ENCODE data around the gene DSC1.

The DSC1 gene

GRCh38 chr18:31176531-31176930, 13.9 kb upstream of the DSC1 start:
- no peaks in the 10 kb centered on the region for H3K9me3 ChIP-seq (ENCODE audit: control insufficient read depth in 1 of 2, low read length in 2 of 2)
- H3K27ac ChIP-seq (ENCODE audit: low read depth, low read length): no peak overlapping the region
- H3K36me3 ChIP-seq (ENCODE audit: control insufficient read depth in 1 of 2, insufficient read depth in 2 of 2, low read length in 2 of 2): no peaks in the 10 kb centered on the region
- H3K4me1 ChIP-seq (ENCODE audit: control insufficient read depth in 1 of 2, insufficient read depth in 2 of 2, low read length in 2 of 2): no peaks in the 10 kb centered on the region
- no peak overlapping the region for H3K4me3 ChIP-seq (ENCODE audit: low read depth in 1 of 2, low read length in 2 of 2)
- no peak overlapping the region for H3K9ac ChIP-seq (ENCODE audit: low read depth in 1 of 2, low read length in 2 of 2)
- H3K27me3 ChIP-seq (ENCODE audit: control insufficient read depth in 1 of 2, insufficient read depth in 2 of 2, low read length in 2 of 2): no peaks in the 10 kb centered on the region

GRCh38 chr18:31171144-31171839, 8.6 kb upstream of the DSC1 start:
- H3K27ac ChIP-seq (ENCODE audit: low read depth, low read length): no peak overlapping the region
- no peak overlapping the region for H3K9ac ChIP-seq (ENCODE audit: low read depth in 1 of 2, low read length in 2 of 2)
- H3K36me3 ChIP-seq (ENCODE audit: control insufficient read depth in 1 of 2, insufficient read depth in 2 of 2, low read length in 2 of 2): no peaks in the 10 kb centered on the region
- H3K4me1 ChIP-seq (ENCODE audit: control insufficient read depth in 1 of 2, insufficient read depth in 2 of 2, low read length in 2 of 2): no peaks in the 10 kb centered on the region
- no peak overlapping the region for H3K4me3 ChIP-seq (ENCODE audit: low read depth in 1 of 2, low read length in 2 of 2)
- no peaks in the 10 kb centered on the region for H3K27me3 ChIP-seq (ENCODE audit: control insufficient read depth in 1 of 2, insufficient read depth in 2 of 2, low read length in 2 of 2)
- H3K9me3 ChIP-seq (ENCODE audit: control insufficient read depth in 1 of 2, low read length in 2 of 2): no peaks in the 10 kb centered on the region

GRCh38 chr18:31170335-31170734, 7.7 kb upstream of the DSC1 start:
- H3K27me3 ChIP-seq (ENCODE audit: control insufficient read depth in 1 of 2, insufficient read depth in 2 of 2, low read length in 2 of 2): no peaks in the 10 kb centered on the region
- H3K36me3 ChIP-seq (ENCODE audit: control insufficient read depth in 1 of 2, insufficient read depth in 2 of 2, low read length in 2 of 2): no peaks in the 10 kb centered on the region
- H3K4me1 ChIP-seq (ENCODE audit: control insufficient read depth in 1 of 2, insufficient read depth in 2 of 2, low read length in 2 of 2): no peaks in the 10 kb centered on the region
- H3K9me3 ChIP-seq (ENCODE audit: control insufficient read depth in 1 of 2, low read length in 2 of 2): no peaks in the 10 kb centered on the region
- H3K9ac ChIP-seq (ENCODE audit: low read depth in 1 of 2, low read length in 2 of 2): no peak overlapping the region
- H3K27ac ChIP-seq (ENCODE audit: low read depth, low read length): no peak overlapping the region
- no peak overlapping the region for H3K4me3 ChIP-seq (ENCODE audit: low read depth in 1 of 2, low read length in 2 of 2)

GRCh38 chr18:31162419-31162793, 250 bp downstream of the DSC1 start:
- Histone ChIP-seq H3K27ac (ENCODE audit: low read depth, low read length) (no peak overlapping the region), H3K27me3 (ENCODE audit: control insufficient read depth in 1 of 2, insufficient read depth in 2 of 2, low read length in 2 of 2) (no peaks in the 10 kb centered on the region), H3K9me3 (ENCODE audit: control insufficient read depth in 1 of 2, low read length in 2 of 2) (no peaks in the 10 kb centered on the region), H3K9ac (ENCODE audit: low read depth in 1 of 2, low read length in 2 of 2) (no peak overlapping the region), H3K4me3 (ENCODE audit: low read depth in 1 of 2, low read length in 2 of 2) (no peak overlapping the region), H3K4me1 (ENCODE audit: control insufficient read depth in 1 of 2, insufficient read depth in 2 of 2, low read length in 2 of 2) (no peaks in the 10 kb centered on the region), H3K36me3 (ENCODE audit: control insufficient read depth in 1 of 2, insufficient read depth in 2 of 2, low read length in 2 of 2) (no peaks in the 10 kb centered on the region)

GRCh38 chr18:31161757-31162418, 768 bp downstream of the DSC1 start:
- H3K27ac ChIP-seq (ENCODE audit: low read depth, low read length): no peak overlapping the region
- no peak overlapping the region for H3K9ac ChIP-seq (ENCODE audit: low read depth in 1 of 2, low read length in 2 of 2)
- H3K4me3 ChIP-seq (ENCODE audit: low read depth in 1 of 2, low read length in 2 of 2): no peak overlapping the region
- no peaks in the 10 kb centered on the region for H3K4me1 ChIP-seq (ENCODE audit: control insufficient read depth in 1 of 2, insufficient read depth in 2 of 2, low read length in 2 of 2)
- H3K9me3 ChIP-seq (ENCODE audit: control insufficient read depth in 1 of 2, low read length in 2 of 2): no peaks in the 10 kb centered on the region
- no peaks in the 10 kb centered on the region for H3K36me3 ChIP-seq (ENCODE audit: control insufficient read depth in 1 of 2, insufficient read depth in 2 of 2, low read length in 2 of 2)
- H3K27me3 ChIP-seq (ENCODE audit: control insufficient read depth in 1 of 2, insufficient read depth in 2 of 2, low read length in 2 of 2): no peaks in the 10 kb centered on the region

GRCh38 chr18:31156821-31157763, 5.6 kb downstream of the DSC1 start:
- Histone ChIP-seq H3K9ac (ENCODE audit: low read depth in 1 of 2, low read length in 2 of 2) (no peak overlapping the region), H3K27ac (ENCODE audit: low read depth, low read length) (no peak overlapping the region), H3K9me3 (ENCODE audit: control insufficient read depth in 1 of 2, low read length in 2 of 2) (no peaks in the 10 kb centered on the region), H3K4me3 (ENCODE audit: low read depth in 1 of 2, low read length in 2 of 2) (no peak overlapping the region), H3K4me1 (ENCODE audit: control insufficient read depth in 1 of 2, insufficient read depth in 2 of 2, low read length in 2 of 2) (no peaks in the 10 kb centered on the region), H3K36me3 (ENCODE audit: control insufficient read depth in 1 of 2, insufficient read depth in 2 of 2, low read length in 2 of 2) (no peaks in the 10 kb centered on the region), H3K27me3 (ENCODE audit: control insufficient read depth in 1 of 2, insufficient read depth in 2 of 2, low read length in 2 of 2) (no peaks in the 10 kb centered on the region)

GRCh38 chr18:31155498-31155897, 7.2 kb downstream of the DSC1 start:
- H3K9ac ChIP-seq (ENCODE audit: low read depth in 1 of 2, low read length in 2 of 2): no peak overlapping the region
- no peak overlapping the region for H3K27ac ChIP-seq (ENCODE audit: low read depth, low read length)
- no peaks in the 10 kb centered on the region for H3K27me3 ChIP-seq (ENCODE audit: control insufficient read depth in 1 of 2, insufficient read depth in 2 of 2, low read length in 2 of 2)
- H3K36me3 ChIP-seq (ENCODE audit: control insufficient read depth in 1 of 2, insufficient read depth in 2 of 2, low read length in 2 of 2): no peaks in the 10 kb centered on the region
- no peak overlapping the region for H3K4me3 ChIP-seq (ENCODE audit: low read depth in 1 of 2, low read length in 2 of 2)
- no peaks in the 10 kb centered on the region for H3K9me3 ChIP-seq (ENCODE audit: control insufficient read depth in 1 of 2, low read length in 2 of 2)
- H3K4me1 ChIP-seq (ENCODE audit: control insufficient read depth in 1 of 2, insufficient read depth in 2 of 2, low read length in 2 of 2): no peaks in the 10 kb centered on the region

GRCh38 chr18:31154181-31154580, 8.5 kb downstream of the DSC1 start:
- H3K4me3 ChIP-seq (ENCODE audit: low read depth in 1 of 2, low read length in 2 of 2): no peak overlapping the region
- H3K27me3 ChIP-seq (ENCODE audit: control insufficient read depth in 1 of 2, insufficient read depth in 2 of 2, low read length in 2 of 2): no peaks in the 10 kb centered on the region
- no peaks in the 10 kb centered on the region for H3K36me3 ChIP-seq (ENCODE audit: control insufficient read depth in 1 of 2, insufficient read depth in 2 of 2, low read length in 2 of 2)
- no peaks in the 10 kb centered on the region for H3K9me3 ChIP-seq (ENCODE audit: control insufficient read depth in 1 of 2, low read length in 2 of 2)
- no peaks in the 10 kb centered on the region for H3K4me1 ChIP-seq (ENCODE audit: control insufficient read depth in 1 of 2, insufficient read depth in 2 of 2, low read length in 2 of 2)
- H3K27ac ChIP-seq (ENCODE audit: low read depth, low read length): no peak overlapping the region
- no peak overlapping the region for H3K9ac ChIP-seq (ENCODE audit: low read depth in 1 of 2, low read length in 2 of 2)

GRCh38 chr18:31149351-31149750, 13.3 kb downstream of the DSC1 start:
- no peak overlapping the region for H3K9ac ChIP-seq (ENCODE audit: low read depth in 1 of 2, low read length in 2 of 2)
- no peak overlapping the region for H3K4me3 ChIP-seq (ENCODE audit: low read depth in 1 of 2, low read length in 2 of 2)
- H3K27ac ChIP-seq (ENCODE audit: low read depth, low read length): no peak overlapping the region
- H3K27me3 ChIP-seq (ENCODE audit: control insufficient read depth in 1 of 2, insufficient read depth in 2 of 2, low read length in 2 of 2): no peaks in the 10 kb centered on the region
- no peaks in the 10 kb centered on the region for H3K9me3 ChIP-seq (ENCODE audit: control insufficient read depth in 1 of 2, low read length in 2 of 2)
- H3K36me3 ChIP-seq (ENCODE audit: control insufficient read depth in 1 of 2, insufficient read depth in 2 of 2, low read length in 2 of 2): no peaks in the 10 kb centered on the region
- H3K4me1 ChIP-seq (ENCODE audit: control insufficient read depth in 1 of 2, insufficient read depth in 2 of 2, low read length in 2 of 2): no peaks in the 10 kb centered on the region

GRCh38 chr18:31148600-31148999, 14.1 kb downstream of the DSC1 start:
- no peak overlapping the region for H3K27ac ChIP-seq (ENCODE audit: low read depth, low read length)
- no peaks in the 10 kb centered on the region for H3K36me3 ChIP-seq (ENCODE audit: control insufficient read depth in 1 of 2, insufficient read depth in 2 of 2, low read length in 2 of 2)
- H3K4me1 ChIP-seq (ENCODE audit: control insufficient read depth in 1 of 2, insufficient read depth in 2 of 2, low read length in 2 of 2): no peaks in the 10 kb centered on the region
- no peaks in the 10 kb centered on the region for H3K9me3 ChIP-seq (ENCODE audit: control insufficient read depth in 1 of 2, low read length in 2 of 2)
- no peaks in the 10 kb centered on the region for H3K27me3 ChIP-seq (ENCODE audit: control insufficient read depth in 1 of 2, insufficient read depth in 2 of 2, low read length in 2 of 2)
- no peak overlapping the region for H3K4me3 ChIP-seq (ENCODE audit: low read depth in 1 of 2, low read length in 2 of 2)
- H3K9ac ChIP-seq (ENCODE audit: low read depth in 1 of 2, low read length in 2 of 2): no peak overlapping the region

Data from duodenal mucosa (tissue), 2 donors.